K562 (cell line): Measurements from ENCODE around the gene SLX4IP. TPM values are rescaled to one million over a fixed set of nuclear protein-coding genes. Genes with fewer than 3 reads are reported as not detected.

Source experiments
- ATAC-seq: fragments of 200-7000 bp; cut with Tn5 transposase; 3 replicates; pipeline ENCODE4 v1.9.1; 2020; ENCODE audit warnings: moderate library complexity
- BruUV-seq: library from RNA; stranded (reverse); fragments of 400-500 nt; replicated peaks from 2 replicates; lab custom pipeline; 2021; lab: Mats Ljungman, UMichigan
- CTCF ChIA-PET: fragments of 300-600 bp; formaldehyde crosslinking; extraction: SDS; loops from one replicate; lab custom pipeline; 2021; ENCODE audit warnings: low intra/inter-chr PET ratio; lab: Yijun Ruan, JAX
- POLR2A ChIA-PET: fragments of 300-600, 350-650 bp; sonication (Branson Sonifier 250); formaldehyde crosslinking; extraction: SDS; loops from one replicate; lab custom pipeline; 2021; ENCODE audit warnings: antibody characterized with exemption, inconsistent platforms; lab: Yijun Ruan, JAX
- DNase-seq, 4 experiments: peaks; one replicate each; pipeline versions ENCODE4 v3.0.0 to v3.0.0-alpha.2; 2011 to 2018; ENCODE audit warnings: low spot score in 3 of 4, mixed read lengths in 3 of 4; ENCODE audit errors: extremely low read depth in 1 of 4
- FAIRE-seq: peaks from 2 replicates; lab custom pipeline; 2011; peaks lifted over from hg19 to GRCh38; lab: Jason Lieb, UNC
- H2AFZ ChIP-seq: 2 replicates; pipeline ENCODE4 v1.6.0; 2011; ENCODE audit warnings: low read depth, low read length, control low read depth, inconsistent platforms
- H3K27ac ChIP-seq: fragments of 200-600 bp; 3 replicates; pipeline ENCODE4 v1.8.0; 2011; ENCODE audit warnings: low read depth, mild to moderate bottlenecking, control low read depth, inconsistent platforms, low read length, moderate library complexity, mixed read lengths; ENCODE audit errors: extremely low read depth
- H3K27me3 ChIP-seq, 2 experiments: fragments of 300-600 bp in 1 of 2; 2 replicates in 1 of 2; 3 replicates in 1 of 2; pipeline versions ENCODE4 v1.6.0 to v1.8.0; 2011; ENCODE audit warnings: inconsistent platforms in 2 of 2, low read length in 2 of 2, mild to moderate bottlenecking in 1 of 2, mixed read lengths in 1 of 2, moderate library complexity in 1 of 2; ENCODE audit not compliant: control insufficient read depth in 2 of 2, insufficient read depth in 2 of 2
- H3K36me3 ChIP-seq: fragments of 300-600 bp; 3 replicates; pipeline ENCODE4 v1.8.0; 2011; ENCODE audit warnings: mild to moderate bottlenecking, low read length, inconsistent platforms; ENCODE audit not compliant: control insufficient read depth, insufficient read depth
- H3K4me1 ChIP-seq, 2 experiments: fragments of 200-600 bp in 1 of 2; replicated peaks in 1 of 2; 2 replicates in 1 of 2; 3 replicates in 1 of 2; pipeline versions ENCODE4 v1.5.1 to v1.8.0; 2011; ENCODE audit warnings: inconsistent platforms in 2 of 2, low read length in 2 of 2, mild to moderate bottlenecking in 1 of 2, mixed read lengths in 1 of 2, moderate library complexity in 1 of 2; ENCODE audit not compliant: control insufficient read depth in 2 of 2, insufficient read depth in 2 of 2
- H3K4me2 ChIP-seq: 2 replicates; pipeline ENCODE4 v1.6.1; 2011; ENCODE audit warnings: low read length, control low read depth, inconsistent platforms, mixed read lengths; ENCODE audit not compliant: insufficient read depth
- H3K4me3 ChIP-seq: fragments of 200-600 bp; sonication (generic), shearing (Covaris generic); 2 replicates; pipeline ENCODE4 v1.5.1; 2016; ENCODE audit warnings: control low read depth, inconsistent platforms
- H3K79me2 ChIP-seq: fragments of 200-600 bp; 3 replicates; pipeline ENCODE4 v1.8.0; 2011; ENCODE audit warnings: low read length, inconsistent platforms; ENCODE audit not compliant: control insufficient read depth, insufficient read depth
- H3K9ac ChIP-seq, 2 experiments: 2 replicates each; pipeline versions ENCODE4 v1.6.0 to v1.6.1; 2011; ENCODE audit warnings: low read depth in 2 of 2, low read length in 2 of 2, control low read depth in 1 of 2, inconsistent platforms in 1 of 2, mild to moderate bottlenecking in 1 of 2, mixed read lengths in 1 of 2; ENCODE audit not compliant: insufficient read depth in 1 of 2
- H3K9me1 ChIP-seq: one replicate; pipeline ENCODE4 v1.6.0; 2011; ENCODE audit warnings: inconsistent platforms, mild to moderate bottlenecking, low read length, moderate library complexity; ENCODE audit not compliant: control insufficient read depth, insufficient read depth
- H3K9me3 ChIP-seq: replicated peaks from 2 replicates; pipeline ENCODE4 v1.5.1; 2011; ENCODE audit warnings: low read depth, low read length, inconsistent platforms; ENCODE audit not compliant: control insufficient read depth, insufficient read depth
- H4K20me1 ChIP-seq: replicated peaks from 2 replicates; pipeline ENCODE4 v1.6.1; 2011; ENCODE audit warnings: low read length, inconsistent platforms, mixed read lengths; ENCODE audit not compliant: control insufficient read depth, insufficient read depth
- BACH1 ChIP-seq: fragments of 200-800 bp; sonication (Bioruptor generic); IDR thresholded peaks from 2 replicates; pipeline ENCODE4 v1.6.1; 2016; ENCODE audit warnings: missing genetic modification characterization, missing compliant biosample characterization
- BCL6 ChIP-seq: fragments of 250-450 bp; sonication (Bioruptor Pico); IDR thresholded peaks from 2 replicates; pipeline ENCODE4 v1.4.0; 2020
- FOSL1 ChIP-seq: fragments of 200-800 bp; sonication (Bioruptor generic); conservative IDR thresholded peaks from 2 replicates; pipeline ENCODE4 v1.6.1; 2016; ENCODE audit warnings: missing genetic modification characterization, missing compliant biosample characterization
- HMGXB4 ChIP-seq: sonication (generic); formaldehyde crosslinking; IDR thresholded peaks from 2 replicates; pipeline ENCODE4 v1.8.1; 2023; ENCODE audit warnings: mild to moderate bottlenecking, missing genetic modification reagents
- MTA3 ChIP-seq: fragments of 450-650 bp; formaldehyde crosslinking; IDR thresholded peaks from 2 replicates; pipeline ENCODE4 v1.6.1; 2017; ENCODE audit warnings: mild to moderate bottlenecking, borderline replicate concordance
- MYC ChIP-seq, 2 experiments: fragments of 250-450 bp in 1 of 2; sonication (Bioruptor Pico) in 1 of 2; IDR thresholded peaks; 2 replicates each; pipeline versions ENCODE4 v1.5.1 to v1.6.1; 2012 to 2021; ENCODE audit warnings: low read depth in 2 of 2, borderline replicate concordance in 1 of 2, improper control_type of control experiment in 1 of 2, low read length in 1 of 2, mild to moderate bottlenecking in 1 of 2, moderate library complexity in 1 of 2
- NCOA4 ChIP-seq: fragments of 450-650 bp; IDR thresholded peaks from 2 replicates; pipeline ENCODE4 v1.6.1; 2018; ENCODE audit warnings: mild to moderate bottlenecking; ENCODE audit not compliant: partially characterized antibody
- NRF1 ChIP-seq, 2 experiments: fragments of 450-650 bp; IDR thresholded peaks in 1 of 2; conservative IDR thresholded peaks in 1 of 2; 2 replicates each; pipeline ENCODE4 v1.6.1; 2014; ENCODE audit warnings: mild to moderate bottlenecking in 2 of 2
- PURB ChIP-seq: sonication (generic); formaldehyde crosslinking; IDR thresholded peaks from 2 replicates; pipeline ENCODE4 v1.9.0; 2021; ENCODE audit warnings: low read depth, mild to moderate bottlenecking, missing genetic modification reagents
- ZSCAN32 ChIP-seq: fragments of 450-650 bp; formaldehyde crosslinking; IDR thresholded peaks from 2 replicates; pipeline ENCODE4 v1.4.0; 2020; ENCODE audit warnings: mild to moderate bottlenecking, moderate library complexity
- ZZZ3 ChIP-seq: fragments of 450-650 bp; IDR thresholded peaks from 2 replicates; pipeline ENCODE4 v1.6.1; 2016; ENCODE audit warnings: antibody characterized with exemption, mild to moderate bottlenecking, moderate library complexity
- WGBS: fragments of 100-300 bp; shearing (Covaris generic); methylation state at CpG from one replicate; pipeline ENCODE4 v1.1.6; 2016; ENCODE audit warnings: low coverage, mixed read lengths; ENCODE audit not compliant: insufficient coverage; ENCODE audit errors: missing lambda C conversion rate; 5-methylcytosine and 5-hydroxymethylcytosine counted together
- in situ Hi-C: fragments of 300-500 bp; cut with MboI; formaldehyde crosslinking; loops from 4 replicates; pipeline ENCODE4 v1.15.0; 2018; ENCODE audit warnings: inconsistent platforms, mixed read lengths
- intact Hi-C: fragments of 100-400 bp; cut with micrococcal nuclease; formaldehyde crosslinking; loops from 2 replicates; pipeline ENCODE4 v1.14.2; 2022
- polyA plus RNA-seq, 8 experiments: library from polyadenylated mRNA; depleted of rRNA in 4 of 8; stranded (reverse) in 5 of 8; unstranded in 3 of 8; fragments of >200 nt; fragmentation: Nextera tagmentation in 2 of 8; fragmentation: Illumina TruSeq in 1 of 8; extraction: Ambion mirVana in 2 of 8; extraction: Trizol in 1 of 8; gene quantifications; 2 replicates each; pipeline versions ENCODE4 v1.2.1 to v1.2.3, GENCODE V29; 2011 to 2014; ENCODE audit warnings: inconsistent platforms in 1 of 8, missing spikeins in 1 of 8
- total RNA-seq, 7 experiments: library from RNA; depleted of rRNA in 6 of 7; stranded (reverse); fragments of >200 nt in 6 of 7; fragmentation: Illumina TruSeq in 2 of 7; extraction: Trizol in 2 of 7; gene quantifications; 2 replicates each; pipeline versions ENCODE4 v1.2.1 to v1.2.3, GENCODE V29; 2011 to 2021; ENCODE audit warnings: low replicate concordance in 1 of 7

SLX4IP gene
- total and polyA plus RNA-seq, 9 of the 15 experiments (the other 6 are each of a cell fraction or from before 2014, with no cell fraction given), result 1.5 to 5.9 (median 3.5) TPM

- TF ChIP-seq FOSL1 (tag) (peak; percentile 60), NRF1 (conservative IDR thresholded peaks at IDR 0.05 in 1 of 2, IDR thresholded peaks at IDR 0.05 in 1 of 2) (no peak), ZZZ3 (no peak), BACH1 (tag) (no peak)
- TF ChIP-seq, all 486 proteins: peak for 1
- in situ Hi-C loops (no loop called here), intact Hi-C loops (no loop called here)
- Histone ChIP-seq H3K9me1 (no peaks in the 10 kb centered on the region), H3K4me3 (no peak overlapping the region), H3K79me2 (no peaks in the 10 kb centered on the region), H3K9ac (no peak overlapping the region), H3K27ac (no peak overlapping the region), H3K9me3 (no peaks in the 10 kb centered on the region), H4K20me1 (no peaks in the 10 kb centered on the region), H3K27me3 (no peaks in the 10 kb centered on the region), H3K4me1 (no peaks in the 10 kb centered on the region), H3K36me3 (no peaks in the 10 kb centered on the region), H2AFZ (no peak overlapping the region), H3K4me2 (no peak overlapping the region)
- ChIA-PET POLR2A (no interaction called here), CTCF (no interaction called here)
- DNase-seq, result no peak
- ATAC-seq, result no peak
- no peak for FAIRE-seq
- BruUV-seq, result no TSS peak
- 0% methylated on average over 2 of the region's 2 CpGs for WGBS
These were observed 143.5 kb downstream of the SLX4IP start for GRCh38 chr20:10578607-10579006.

- Histone ChIP-seq H3K36me3 (no peaks in the 10 kb centered on the region), H4K20me1 (no peaks in the 10 kb centered on the region), H3K27ac (no peak overlapping the region), H3K27me3 (no peaks in the 10 kb centered on the region), H3K9me3 (no peaks in the 10 kb centered on the region), H3K4me2 (no peak overlapping the region), H3K9ac (no peak overlapping the region), H3K4me3 (no peak overlapping the region), H3K79me2 (no peaks in the 10 kb centered on the region), H3K9me1 (no peaks in the 10 kb centered on the region), H2AFZ (no peak overlapping the region), H3K4me1 (no peaks in the 10 kb centered on the region)
- intact Hi-C loops (no loop called here), in situ Hi-C loops (no loop called here)
- no peak for TF ChIP-seq HMGXB4 (CRISPR knock-in tag)
- no peak for TF ChIP-seq MYC (IDR thresholded peaks at IDR 0.05; ENCODE audit: low read depth, low read length)
- TF ChIP-seq MYC (CRISPR knock-in tag; IDR thresholded peaks at IDR 0.05; ENCODE audit: borderline replicate concordance, low read depth), result no peak
- no peak for TF ChIP-seq BACH1 (tag)
- no peak for TF ChIP-seq NCOA4
- no peak for TF ChIP-seq ZSCAN32 (CRISPR knock-in tag)
- TF ChIP-seq PURB, result no peak
- TF ChIP-seq MTA3, result no peak
- TF ChIP-seq BCL6, result no peak
- ChIA-PET POLR2A (no interaction called here), CTCF (no interaction called here)
- FAIRE-seq, result no peak
- BruUV-seq, result no TSS peak
- WGBS, result 0% methylated on average over 1 of the region's 1 CpG
- DNase-seq, result no peak
- ATAC-seq, result no peak
These were observed 144.8 kb downstream of the SLX4IP start for GRCh38 chr20:10579942-10580341.
